LNCaP clone FGC (cell line): Measurements from ENCODE around the gene ANKRD31.
"Not testable (repeated sequence)": the region's sequence is repeated elsewhere in the genome, so short reads cannot be mapped to it uniquely, and the experiment has no call there.

Experiments used
- DNase-seq: peaks from one replicate; pipeline ENCODE4 v3.0.0-alpha.2; 2011; ENCODE audit warnings: low read depth
- H3K4me3 ChIP-seq: 2 replicates; pipeline ENCODE4 v1.5.1; 2011; ENCODE audit warnings: mild to moderate bottlenecking, low read depth, low read length, control low read depth
- CTCF ChIP-seq: IDR thresholded peaks from 2 replicates; pipeline ENCODE4 v1.5.1; 2012; ENCODE audit warnings: mild to moderate bottlenecking; ENCODE audit not compliant: control insufficient read depth, insufficient read depth; ENCODE audit errors: extremely low read depth

ANKRD31 gene

GRCh38 chr5:75089137-75089536 is 147.5 kb downstream of the ANKRD31 start:
- DNase-seq = no peak
- TF ChIP-seq CTCF = no peak
- no peak overlapping the region for H3K4me3 ChIP-seq

GRCh38 chr5:75088648-75089047 is 148.0 kb downstream of the ANKRD31 start:
- no peak for DNase-seq
- H3K4me3 ChIP-seq = no peak overlapping the region
- TF ChIP-seq CTCF = no peak

- no peak for DNase-seq
- TF ChIP-seq CTCF = no peak
- no peak overlapping the region for H3K4me3 ChIP-seq
Observed at GRCh38 chr5:75081510-75081909, 155.2 kb downstream of the ANKRD31 start.

GRCh38 chr5:75079346-75079745 is 157.3 kb downstream of the ANKRD31 start:
- H3K4me3 ChIP-seq, DNase-seq: not testable (repeated sequence)

- H3K4me3 ChIP-seq = no peak overlapping the region
- no peak for TF ChIP-seq CTCF
- no peak for DNase-seq
Observed at GRCh38 chr5:75078027-75078426, 158.7 kb downstream of the ANKRD31 start.

GRCh38 chr5:75072061-75072460 is 164.6 kb downstream of the ANKRD31 start:
- H3K4me3 ChIP-seq = no peak overlapping the region
- no peak for DNase-seq
- TF ChIP-seq CTCF = no peak

GRCh38 chr5:75071100-75071499 is 165.6 kb downstream of the ANKRD31 start:
- TF ChIP-seq CTCF = no peak
- DNase-seq = no peak
- no peak overlapping the region for H3K4me3 ChIP-seq

GRCh38 chr5:75067434-75067833 is 169.2 kb downstream of the ANKRD31 start:
- H3K4me3 ChIP-seq = no peak overlapping the region
- TF ChIP-seq CTCF = no peak
- no peak for DNase-seq
